ENCODE data around the gene PARP2.
"Not testable (repeated sequence)": the region's sequence is repeated elsewhere in the genome, so short reads cannot be mapped to it uniquely, and the experiment has no call there.

The PARP2 gene, protein sequence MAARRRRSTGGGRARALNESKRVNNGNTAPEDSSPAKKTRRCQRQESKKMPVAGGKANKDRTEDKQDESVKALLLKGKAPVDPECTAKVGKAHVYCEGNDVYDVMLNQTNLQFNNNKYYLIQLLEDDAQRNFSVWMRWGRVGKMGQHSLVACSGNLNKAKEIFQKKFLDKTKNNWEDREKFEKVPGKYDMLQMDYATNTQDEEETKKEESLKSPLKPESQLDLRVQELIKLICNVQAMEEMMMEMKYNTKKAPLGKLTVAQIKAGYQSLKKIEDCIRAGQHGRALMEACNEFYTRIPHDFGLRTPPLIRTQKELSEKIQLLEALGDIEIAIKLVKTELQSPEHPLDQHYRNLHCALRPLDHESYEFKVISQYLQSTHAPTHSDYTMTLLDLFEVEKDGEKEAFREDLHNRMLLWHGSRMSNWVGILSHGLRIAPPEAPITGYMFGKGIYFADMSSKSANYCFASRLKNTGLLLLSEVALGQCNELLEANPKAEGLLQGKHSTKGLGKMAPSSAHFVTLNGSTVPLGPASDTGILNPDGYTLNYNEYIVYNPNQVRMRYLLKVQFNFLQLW

DNA sequence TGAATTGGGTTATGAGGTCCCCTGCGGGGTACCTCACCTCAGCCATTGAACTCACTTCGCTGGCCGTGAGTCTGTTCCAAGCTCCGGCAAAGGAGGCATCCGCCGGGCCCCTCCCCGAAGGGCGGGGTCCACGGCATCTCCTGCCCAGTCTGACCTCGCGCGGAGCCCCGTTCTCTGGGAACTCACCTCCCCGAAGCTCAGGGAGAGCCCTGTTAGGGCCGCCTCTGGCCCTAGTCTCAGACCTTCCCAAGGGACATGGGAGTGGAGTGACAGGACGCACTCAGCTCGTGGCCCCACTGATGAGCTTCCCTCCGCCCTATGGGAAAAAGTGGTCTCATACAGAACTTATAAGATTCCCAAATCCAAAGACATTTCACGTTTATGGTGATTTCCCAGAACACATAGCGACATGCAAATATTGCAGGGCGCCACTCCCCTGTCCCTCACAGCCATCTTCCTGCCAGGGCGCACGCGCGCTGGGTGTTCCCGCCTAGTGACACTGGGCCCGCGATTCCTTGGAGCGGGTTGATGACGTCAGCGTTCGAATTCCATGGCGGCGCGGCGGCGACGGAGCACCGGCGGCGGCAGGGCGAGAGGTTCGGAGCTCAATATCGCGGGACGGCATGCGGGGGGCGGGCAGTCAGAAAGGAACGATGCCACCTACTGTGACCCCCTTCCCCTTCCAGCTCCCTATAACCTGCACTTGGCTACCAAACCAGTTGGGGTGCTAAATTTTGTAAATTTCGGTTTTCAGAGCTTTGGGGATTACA lies at the start of gene PARP2:
Gene PARP2 (plus strand): TSS at position 544 of the 770 bp plus-strand sequence. CDS start 7 bp downstream, at position 551.
- peak; percentile 95 to 100 (median 96) for DNase-seq
- intact Hi-C loops (cut with DNase I): loop anchor here (1.0 to 5.0 kb wide), 5 partner anchors 16 to 339 kb away; partner anchors contain the start of genes APEX1, RNASE4 and TEP1

DNA sequence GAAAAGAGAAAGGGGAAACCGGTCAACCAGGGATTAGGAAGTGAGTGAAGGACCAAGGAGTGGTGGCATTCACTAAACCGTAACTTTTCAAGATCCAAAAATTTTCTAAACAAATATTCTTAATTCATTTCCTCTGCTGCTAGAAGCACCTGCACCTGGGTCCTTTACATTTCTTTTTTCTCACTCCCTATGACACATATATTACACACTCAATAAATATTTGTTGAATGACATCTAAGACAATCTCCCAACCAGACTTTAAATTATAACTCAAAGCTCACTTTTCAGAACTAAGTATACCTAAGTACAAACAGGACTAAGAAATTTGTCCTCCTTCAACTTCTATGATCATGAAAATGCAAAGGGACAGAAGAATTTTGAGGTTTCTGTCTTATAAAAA lies 48.8 kb upstream of the PARP2 start:
- intact Hi-C loops (cut with DNase I): no loop called here
- DNase-seq: no peak

DNA sequence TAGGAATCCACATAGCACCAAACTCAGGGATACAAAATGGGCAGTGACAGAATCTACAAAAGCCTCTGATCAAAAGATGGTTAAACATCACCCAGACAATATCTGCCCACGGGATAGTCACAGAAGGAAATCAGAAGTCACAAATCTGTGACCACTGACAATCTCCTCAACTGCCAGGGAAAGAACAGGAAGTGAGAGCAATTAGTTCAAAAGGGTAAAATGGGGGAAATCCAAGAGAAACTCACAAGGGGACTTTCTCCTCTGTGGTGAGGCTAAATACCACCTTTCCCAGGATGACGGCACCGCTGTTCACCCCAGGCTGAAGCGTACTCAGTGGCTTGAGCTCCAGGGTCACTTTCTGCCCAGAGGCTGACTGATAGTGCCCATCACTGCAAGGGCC lies 48.4 kb upstream of the PARP2 start:
- DNase-seq: no peak
- intact Hi-C loops (cut with DNase I): no loop called here

DNA sequence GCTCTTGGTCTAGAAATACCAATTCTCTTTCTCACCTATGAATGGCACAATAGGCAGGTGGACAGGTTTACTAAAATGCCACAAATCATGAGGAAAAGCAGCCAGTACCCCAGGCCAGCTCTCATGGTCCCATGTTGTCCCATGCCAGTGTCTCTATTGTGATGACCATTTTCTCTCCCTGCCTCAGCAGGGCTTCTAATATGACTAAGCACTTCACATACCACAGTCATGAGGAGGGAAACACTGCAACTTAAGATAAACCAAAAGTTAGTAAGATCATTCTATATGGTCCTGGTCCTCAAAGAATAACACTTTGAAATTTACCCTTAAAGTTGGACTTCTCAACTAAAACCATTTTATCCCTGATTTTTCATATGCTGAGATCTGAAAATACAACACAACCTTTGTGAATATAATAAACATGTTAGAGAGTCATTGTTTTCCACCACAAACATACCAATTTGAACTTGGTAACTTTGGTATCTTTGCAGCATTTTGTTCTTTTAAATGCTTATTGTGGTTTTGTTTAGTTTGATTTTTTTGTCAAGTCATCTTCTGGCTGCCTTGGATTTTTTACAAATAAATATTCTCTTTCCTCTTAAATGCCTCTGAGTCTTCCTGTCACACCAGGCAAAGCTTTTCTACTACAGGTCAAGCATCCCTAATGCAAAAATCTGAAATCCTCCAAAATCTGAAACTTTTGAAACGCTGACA lies 41.2 kb upstream of the PARP2 start:
- DNase-seq: no peak
- intact Hi-C loops (cut with DNase I): no loop called here

DNA sequence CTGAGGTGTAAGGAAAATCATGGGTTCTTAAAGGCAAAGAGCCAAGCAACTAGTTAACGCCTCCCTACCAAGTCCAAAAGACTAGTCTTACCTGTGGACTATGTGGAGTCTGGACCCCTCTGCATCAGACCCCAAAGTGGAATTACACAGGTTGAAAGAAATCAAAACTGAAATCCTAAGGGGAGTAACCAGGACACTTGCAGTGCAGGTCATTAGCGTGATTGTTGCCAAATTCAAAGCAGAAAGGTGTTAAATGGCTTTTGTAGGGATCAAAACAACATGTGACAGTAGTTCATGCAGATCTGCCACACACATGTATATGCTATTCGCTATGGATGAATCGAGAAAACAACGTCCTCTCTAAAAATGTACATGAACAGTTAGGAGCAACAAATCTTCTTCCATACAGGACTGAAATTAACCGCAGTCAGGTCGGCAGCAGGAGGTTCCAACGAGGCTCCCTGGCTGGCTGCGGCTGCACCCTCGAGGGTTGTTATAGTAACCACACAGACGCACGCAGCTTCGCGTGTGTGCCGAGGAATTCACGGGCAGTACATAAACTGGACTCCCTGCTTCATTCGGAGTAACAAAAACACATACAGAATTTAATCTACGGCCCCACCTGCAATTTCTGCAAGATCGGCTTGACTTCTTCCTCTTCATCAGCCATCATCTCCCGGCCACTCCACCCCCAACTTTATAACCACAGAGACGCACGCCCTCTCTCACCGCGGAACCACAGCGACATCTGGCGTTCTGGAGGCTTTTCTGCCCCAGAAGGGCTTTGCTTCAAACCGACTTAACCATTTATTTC lies 38.0 kb upstream of the PARP2 start, which contains the start of gene TTC5:
Gene TTC5 (minus strand): TSS at position 687 of the 814 bp plus-strand sequence. CDS start 14 bp downstream, at position 673.
- peak; percentile 69 to 97 (median 85) for DNase-seq
- intact Hi-C loops (cut with DNase I): no loop called here

DNA sequence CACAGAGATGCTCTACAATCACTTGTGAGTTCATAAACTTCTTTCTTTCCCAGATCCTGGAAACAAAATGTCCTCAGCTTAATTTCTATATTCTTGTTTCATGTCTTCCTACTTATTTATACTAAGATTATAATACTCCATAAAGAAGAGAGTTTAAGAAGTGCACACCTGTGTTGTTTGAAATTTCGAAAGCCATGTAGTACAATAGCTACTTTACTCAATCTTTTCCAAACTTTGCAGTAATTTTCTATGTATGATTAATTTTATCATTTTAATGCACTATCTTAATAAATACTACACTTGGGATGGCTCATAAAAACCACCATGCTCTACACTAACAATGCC lies 37.4 kb upstream of the PARP2 start:
- intact Hi-C loops (cut with DNase I): no loop called here
- no peak for DNase-seq

DNA sequence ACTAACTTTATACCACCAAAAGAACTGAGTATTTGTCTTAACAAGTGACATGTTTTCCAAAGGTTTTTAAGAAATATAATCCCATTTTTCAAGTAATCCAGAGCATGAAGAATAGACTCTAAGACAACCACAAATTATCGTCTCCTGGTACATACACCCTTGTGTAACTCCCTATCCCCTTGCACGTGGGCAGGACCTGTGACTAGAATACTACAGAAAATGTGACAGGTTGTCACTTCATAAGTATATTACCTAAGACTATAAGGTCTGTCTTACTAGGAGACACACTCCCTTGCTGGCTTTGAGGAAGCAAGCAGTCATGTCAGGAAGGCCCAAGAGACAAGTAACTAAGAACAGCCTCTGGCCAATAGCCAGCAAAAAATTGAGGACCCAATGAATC lies 29.4 kb upstream of the PARP2 start:
- no peak for DNase-seq
- intact Hi-C loops (cut with DNase I): no loop called here

DNA sequence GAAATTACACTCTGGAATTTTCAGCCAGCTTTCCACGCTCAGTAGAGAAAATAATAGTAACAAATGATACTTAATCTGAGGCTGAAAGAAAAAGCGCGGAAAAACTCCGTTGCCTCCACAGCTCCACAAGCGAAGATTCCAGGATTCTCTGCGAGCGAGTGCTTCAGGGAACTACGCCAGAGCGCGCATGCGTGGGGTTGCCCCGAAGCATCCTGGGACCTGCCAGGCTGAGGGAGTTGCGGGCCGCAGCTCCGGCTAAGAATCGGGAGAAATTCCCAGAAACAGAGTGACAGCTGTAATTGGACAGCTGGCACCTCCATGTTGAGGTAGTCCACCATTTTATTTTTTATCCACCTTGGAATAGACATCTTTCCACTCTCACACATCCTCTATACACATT lies 25.7 kb upstream of the PARP2 start:
- intact Hi-C loops (cut with DNase I): no loop called here
- DNase-seq: no peak

DNA sequence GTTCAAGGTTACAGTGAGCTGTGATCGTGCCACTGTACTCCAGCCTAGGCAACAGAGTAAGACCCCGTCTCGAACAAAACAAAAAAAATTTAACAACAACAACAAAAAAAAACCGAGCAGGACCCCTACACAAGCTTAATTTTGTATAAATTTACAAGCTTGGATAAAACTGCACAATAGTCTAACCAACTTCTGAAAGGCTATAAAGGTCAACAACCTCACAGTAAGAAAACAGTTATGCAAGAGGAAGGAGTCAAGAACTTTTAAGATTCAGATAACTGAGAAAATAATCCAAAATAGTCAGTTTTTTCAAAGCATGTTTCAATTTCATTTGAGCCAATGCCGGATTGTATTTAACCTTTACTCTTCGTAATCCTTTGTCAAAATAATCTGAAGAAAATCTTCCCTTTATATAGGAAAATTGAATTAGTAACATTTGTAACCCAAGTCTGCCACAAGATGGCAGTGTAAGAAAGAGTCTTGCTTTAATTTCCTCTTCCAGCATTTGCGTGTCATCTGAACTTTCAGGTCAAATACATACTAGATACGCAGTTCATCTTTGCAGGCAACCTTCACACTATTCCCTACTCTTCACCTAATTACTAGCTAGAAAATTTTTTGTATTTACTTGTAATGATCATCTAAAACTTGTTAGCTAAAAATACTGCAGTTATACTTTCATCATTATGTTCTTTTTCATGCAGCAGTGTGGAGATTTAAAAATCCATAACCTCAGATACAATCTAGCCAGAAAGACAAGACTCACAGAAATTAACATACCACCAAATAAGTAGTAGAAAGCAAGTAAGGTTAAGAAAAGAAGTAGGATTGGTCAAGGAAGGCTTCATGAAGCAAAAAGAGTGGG lies 16.2 kb upstream of the PARP2 start:
- intact Hi-C loops (cut with DNase I): loop anchor here (1.0 to 2.0 kb wide), 3 partner anchors 16 to 364 kb away; partner anchors contain the start of gene PARP2
- DNase-seq: no peak

DNA sequence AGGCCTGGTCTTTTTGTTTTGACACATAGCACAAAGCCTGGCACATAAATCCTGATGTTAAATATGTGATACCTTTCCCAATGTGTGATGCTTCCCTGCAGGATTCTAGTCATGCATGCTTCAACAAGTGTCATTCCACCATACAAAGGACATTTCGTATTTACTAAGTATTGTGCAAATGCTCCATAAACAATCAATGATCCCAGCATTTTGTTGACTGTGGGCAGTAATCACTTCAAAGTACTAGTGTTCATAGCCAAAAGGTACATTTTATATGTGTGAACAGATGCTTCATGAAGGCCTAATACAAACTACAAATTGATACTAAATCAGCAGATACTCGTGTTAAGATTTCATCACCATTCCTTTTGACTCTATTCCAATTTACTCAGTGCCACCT lies 14.7 kb upstream of the PARP2 start:
- intact Hi-C loops (cut with DNase I): no loop called here

DNA sequence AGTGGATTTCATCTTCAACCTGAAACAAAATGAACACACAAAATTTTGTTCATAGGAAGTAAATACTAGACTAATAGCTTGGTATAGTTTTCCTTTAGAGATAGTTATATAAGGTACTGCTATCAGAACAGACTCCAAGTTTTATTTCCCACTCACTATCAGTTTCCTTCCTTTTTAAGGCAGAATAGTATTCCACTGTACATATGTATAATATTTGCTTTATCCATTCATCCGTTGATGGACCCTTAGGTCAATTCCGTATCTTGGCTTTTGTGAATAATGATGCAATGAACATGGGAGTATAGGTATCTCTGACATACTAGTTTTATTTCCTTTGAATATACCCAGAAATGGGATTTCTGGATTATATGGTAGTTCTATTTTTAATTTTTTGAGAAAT lies 14.1 kb upstream of the PARP2 start:
- intact Hi-C loops (cut with DNase I): no loop called here
- no peak for DNase-seq

More for the DNA sequence above, 14.7 kb upstream of the PARP2 start:
- DNase-seq: no peak

DNA sequence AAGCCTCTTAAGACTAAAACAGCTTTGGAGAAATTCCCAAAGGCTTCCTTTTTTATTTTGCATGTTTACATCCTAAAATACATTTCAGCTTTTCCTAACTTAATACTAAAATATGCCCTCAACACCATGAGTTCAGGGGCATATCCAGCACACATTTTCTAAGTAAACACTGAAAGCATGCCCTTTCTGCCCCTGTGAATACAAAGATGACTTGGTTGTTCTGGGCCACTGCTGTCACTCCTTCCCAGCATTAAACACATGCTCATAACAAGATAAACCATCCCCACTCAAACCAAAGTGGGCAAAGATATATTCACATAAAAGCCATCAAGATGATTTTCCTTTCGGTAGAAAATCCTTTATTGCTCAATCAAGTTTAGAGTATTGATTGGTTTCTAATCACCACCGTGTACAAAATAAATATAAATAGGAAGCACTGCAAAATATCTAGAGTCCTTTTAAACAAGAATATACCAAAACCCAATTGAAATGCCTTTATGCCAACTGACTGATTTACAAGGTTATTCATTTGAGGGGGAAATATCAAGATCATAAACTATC lies 12.3 kb upstream of the PARP2 start:
- no peak for DNase-seq
- intact Hi-C loops (cut with DNase I): no loop called here

DNA sequence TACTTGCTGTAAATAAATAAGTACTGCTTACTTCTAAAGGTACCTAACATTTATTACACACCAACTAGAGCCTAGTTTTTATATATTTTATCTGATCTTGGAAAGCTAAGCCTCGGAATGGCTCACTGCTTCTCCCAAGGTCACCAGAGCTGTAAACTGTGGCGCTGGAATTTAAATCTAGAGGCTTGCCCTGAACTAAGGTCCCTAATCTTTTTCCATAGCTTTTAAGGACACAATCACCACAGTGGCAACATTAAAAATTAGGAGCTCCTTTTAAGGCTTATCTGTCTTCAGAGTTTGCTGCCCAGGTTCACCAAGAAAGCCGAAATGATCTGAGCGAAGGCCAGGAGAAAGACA lies 11.0 kb upstream of the PARP2 start:
- no peak for DNase-seq
- intact Hi-C loops (cut with DNase I): no loop called here

DNA sequence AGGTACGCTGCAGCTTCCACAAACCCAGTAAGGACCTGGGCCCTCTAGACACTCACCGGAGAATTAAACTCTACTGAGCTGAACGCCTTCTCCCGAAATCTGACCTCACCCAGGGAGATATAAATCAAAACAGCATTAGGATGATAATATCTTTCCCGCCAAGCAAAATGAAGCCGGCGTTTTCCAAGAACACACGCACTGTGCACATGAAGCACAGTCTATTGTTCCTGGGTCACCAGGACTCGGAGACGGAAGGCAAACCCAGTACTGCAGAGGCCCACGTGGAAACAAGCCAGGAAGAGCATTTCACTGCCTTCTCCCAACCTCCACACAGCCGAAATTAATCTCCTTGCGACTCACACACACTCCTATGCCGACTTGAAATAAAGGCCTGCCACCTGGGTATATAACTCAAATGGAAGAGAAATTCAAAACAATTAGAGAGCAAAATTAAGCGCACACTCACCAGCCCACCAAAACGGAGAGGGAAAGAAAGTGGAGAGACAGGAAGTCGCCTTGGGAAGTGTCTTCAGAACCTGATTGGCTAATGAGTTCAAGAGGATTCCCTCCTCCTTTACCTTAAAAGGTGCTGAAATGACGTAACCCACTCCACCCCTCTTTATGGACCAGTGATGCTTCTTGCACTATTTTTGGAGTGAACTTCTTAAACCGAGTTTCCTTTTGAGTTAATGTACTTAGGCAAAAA lies 10.5 kb upstream of the PARP2 start, which contains the start of gene CCNB1IP1:
Gene CCNB1IP1 (minus strand): TSS at position 492 of the 706 bp plus-strand sequence. CDS start 16,756 bp downstream, outside the sequence.
- intact Hi-C loops (cut with DNase I): no loop called here
- peak in 7 of 10 donors; percentile 36 to 84 (median 43) for DNase-seq

DNA sequence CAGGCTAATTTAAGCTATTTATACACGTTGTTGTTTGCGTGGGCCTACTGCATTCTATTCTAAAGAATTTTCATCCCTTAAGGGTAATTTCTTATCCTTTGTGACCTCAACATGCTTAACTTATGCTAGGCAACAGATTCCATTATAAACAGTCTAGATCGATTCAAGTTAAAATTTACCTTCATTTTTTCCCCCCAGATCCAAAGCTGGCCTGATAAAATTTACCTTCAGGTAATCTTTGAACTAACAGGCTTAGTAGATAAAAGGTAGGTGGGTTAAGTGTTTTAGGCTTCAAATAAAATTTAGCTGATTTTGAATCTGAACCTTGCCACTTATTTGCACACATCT lies 10.0 kb upstream of the PARP2 start:
- no peak for DNase-seq
- intact Hi-C loops (cut with DNase I): no loop called here

DNA sequence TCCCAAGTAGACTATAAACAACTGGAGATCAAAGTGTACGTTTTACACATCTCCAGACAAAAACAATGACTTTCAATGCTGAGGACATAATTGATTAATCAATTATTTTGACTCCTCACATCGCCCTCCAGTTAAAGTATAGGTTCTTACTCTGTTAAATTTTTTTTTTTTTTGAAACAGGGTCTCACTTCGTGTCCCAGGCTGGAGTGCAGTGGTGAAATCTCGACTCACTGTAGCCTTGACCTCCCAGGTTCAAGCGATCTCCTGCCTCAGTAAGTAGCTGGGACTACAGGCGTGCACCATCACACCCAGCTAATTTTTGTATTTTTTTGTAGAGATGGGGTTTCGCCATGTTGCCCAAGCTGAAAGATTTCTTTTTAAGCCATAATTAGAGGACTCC lies 9.4 kb upstream of the PARP2 start:
- DNase-seq: no peak
- intact Hi-C loops (cut with DNase I): no loop called here

DNA sequence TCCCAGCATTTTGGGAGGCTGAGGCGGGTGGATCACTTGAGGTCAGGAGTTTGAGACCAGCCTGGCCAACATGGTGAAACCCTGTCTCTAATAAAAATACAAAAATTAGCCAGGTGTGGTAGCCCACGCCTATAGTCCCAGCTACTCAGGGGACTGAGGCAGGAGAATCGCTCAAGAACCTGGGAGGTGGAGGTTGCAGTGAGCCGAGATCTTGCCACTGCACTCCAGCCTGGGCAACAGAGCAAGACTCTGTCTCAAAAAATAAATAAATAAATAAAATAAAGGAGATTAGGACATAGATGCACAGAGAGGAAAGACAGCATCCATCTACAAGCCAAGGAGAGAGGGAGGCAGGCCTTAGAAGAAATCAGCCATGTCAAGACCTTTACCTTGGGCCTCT lies 2.4 kb upstream of the PARP2 start:
- intact Hi-C loops (cut with DNase I): loop anchor here (5.0 kb wide), 3 partner anchors 71 to 341 kb away; partner anchors contain the start of genes APEX1, RNASE4 and TEP1

DNA sequence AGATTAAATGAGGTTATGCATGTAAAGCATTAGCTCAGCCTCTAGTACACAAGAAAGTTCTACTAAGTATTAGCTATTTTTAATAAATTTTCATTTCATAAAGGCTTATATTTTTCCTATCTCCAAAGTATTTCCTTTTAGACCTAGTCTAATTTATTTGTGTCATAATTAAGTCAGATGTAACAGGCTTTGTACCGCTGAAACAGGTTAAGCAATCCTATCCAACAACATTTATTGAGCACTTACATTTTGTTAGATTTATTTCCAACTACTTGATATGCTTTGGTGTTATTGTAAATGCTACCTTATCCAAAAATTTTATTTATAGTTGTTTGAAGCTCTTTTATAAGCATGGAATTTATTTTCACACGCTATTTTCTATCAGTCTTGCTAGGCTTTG lies 1.8 kb upstream of the PARP2 start:
- intact Hi-C loops (cut with DNase I): loop anchor here (2.0 to 5.0 kb wide), 4 partner anchors 15 to 341 kb away; partner anchors contain the start of genes APEX1, RNASE4 and TEP1
- DNase-seq: no peak

More for the DNA sequence above, 2.4 kb upstream of the PARP2 start:
- not testable (repeated sequence) for DNase-seq
